SK-N-DZ (cell line): ENCODE data around the gene IGFL4.

Experiments
- DNase-seq: peaks from one replicate; pipeline ENCODE4 v3.0.0-alpha.2; 2015; ENCODE audit warnings: low spot score
- small RNA-seq, 2 experiments: library from RNA; depleted of rRNA; stranded (forward); fragments of <200 nt; gene quantifications; one replicate each; pipeline ENCODE3, GENCODE V24; 2014

The IGFL4 gene

DNA sequence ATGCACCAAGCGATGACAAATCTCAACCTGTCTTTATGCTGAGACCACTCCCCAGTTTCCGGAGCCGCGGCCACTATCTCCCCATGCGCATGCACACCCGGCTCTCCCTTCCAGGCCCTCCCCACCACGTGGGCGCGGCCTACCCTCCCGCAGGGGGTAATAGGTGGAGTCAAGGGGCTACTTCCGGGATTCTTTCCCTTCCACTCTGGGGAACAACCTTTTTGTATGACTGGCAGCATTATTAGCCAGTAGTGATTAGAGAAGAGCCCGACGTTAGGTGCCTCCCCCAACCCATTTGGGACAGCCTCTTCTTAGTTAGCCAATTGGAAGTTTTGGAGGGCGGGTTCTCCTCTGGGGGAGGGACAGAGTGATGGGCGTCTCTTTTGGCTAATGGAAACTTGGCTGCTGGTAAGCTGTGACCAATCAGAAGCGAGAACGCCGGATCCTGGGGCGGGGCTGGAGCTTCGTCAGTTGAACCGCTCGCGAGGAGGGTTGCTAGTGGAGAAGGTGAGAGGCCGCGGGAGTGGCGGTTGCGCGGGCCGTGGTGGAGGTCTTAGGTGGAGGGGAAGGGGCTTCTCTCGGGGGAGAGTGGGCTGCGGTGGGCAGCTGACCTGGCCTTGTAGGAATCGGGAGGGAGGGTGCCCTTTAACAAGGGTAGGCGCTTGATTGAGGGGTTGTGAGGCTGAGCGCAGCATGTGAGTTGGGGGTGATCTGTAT is 45.6 kb downstream of the IGFL4 start, which contains the start of gene CCDC61:
TSS of gene CCDC61 (plus strand) at position 470 of the 717 bp plus-strand sequence. CDS start 7,552 bp downstream, outside the sequence.
- peak; percentile 99 for DNase-seq

DNA sequence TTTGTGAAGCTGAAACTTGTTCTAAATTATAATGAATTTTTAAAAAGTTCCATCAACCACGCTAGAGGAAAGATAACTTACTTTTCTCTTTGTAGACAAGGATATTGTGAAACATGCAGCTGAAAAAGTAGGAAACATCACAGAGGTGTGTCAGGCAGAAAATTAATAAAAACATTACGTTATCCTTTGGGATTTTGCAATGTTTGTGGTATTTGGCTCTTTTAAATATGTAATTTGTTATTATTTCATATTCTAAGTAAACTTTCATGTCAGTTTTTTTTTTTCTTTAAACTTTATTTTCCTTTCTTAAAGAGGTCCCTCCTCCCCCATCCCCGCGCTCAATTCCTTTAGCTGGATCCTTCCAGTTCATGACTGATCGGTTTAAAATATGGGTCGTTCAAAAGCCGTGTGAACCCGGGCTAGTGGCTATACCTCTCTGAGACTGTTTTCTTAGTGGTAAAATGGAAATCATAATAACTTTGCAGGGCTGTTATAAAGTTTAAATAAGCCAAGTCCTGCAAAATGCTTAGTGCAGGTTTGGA is 46.3 kb downstream of the IGFL4 start:
- no peak for DNase-seq

DNA sequence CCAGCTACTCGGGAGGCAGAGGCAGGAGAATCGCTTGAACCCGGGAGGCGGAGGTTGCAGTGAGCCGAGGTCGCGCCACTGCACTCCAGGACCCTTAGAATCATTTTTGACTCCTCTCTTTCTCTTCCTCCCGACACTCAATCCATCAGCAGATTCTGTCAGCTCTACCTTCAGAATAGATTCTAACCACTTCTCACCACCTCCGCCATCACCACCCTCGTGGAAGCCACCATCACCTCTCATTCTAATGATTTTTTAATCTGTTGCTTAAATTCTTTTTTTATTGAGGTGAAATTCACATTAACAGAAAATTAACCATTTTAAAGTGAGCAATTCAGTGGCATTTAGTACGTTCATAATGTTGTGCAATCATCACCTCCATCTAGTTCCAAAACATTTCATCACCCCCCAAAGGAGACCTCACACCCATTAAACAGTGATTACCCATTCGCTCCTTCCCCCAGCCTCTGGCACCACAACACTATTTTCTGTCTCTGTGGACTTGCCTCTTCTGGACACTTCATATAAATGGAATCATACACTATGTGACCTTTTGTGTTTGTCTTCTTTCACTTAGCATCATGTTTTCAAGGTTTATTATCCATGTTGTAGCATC is 50.6 kb downstream of the IGFL4 start:
- DNase-seq: no peak

Small RNA genes within 50 kb of the gene (small RNA-seq; reads per million reads assigned to genes)
- 12.3 to 114 reads per million in 2 experiments for gene MIR769
